Fibroblast of the aortic adventitia (primary cell): ENCODE results near the gene KRT80. TPM values are rescaled to one million over a fixed set of nuclear protein-coding genes. Genes with fewer than 3 reads are reported as not detected.

Experiments used
- DNase-seq: peaks from one replicate; pipeline ENCODE4 v3.0.0-alpha.2; 2010; ENCODE audit warnings: low read depth
- H3K4me3 ChIP-seq: 2 replicates; pipeline ENCODE4 v1.5.1; 2011; ENCODE audit warnings: low read depth, mild to moderate bottlenecking, control low read depth, low read length, moderate library complexity
- CTCF ChIP-seq: IDR thresholded peaks from 2 replicates; pipeline ENCODE4 v1.5.1; 2011; ENCODE audit warnings: mild to moderate bottlenecking, low read length, control low read depth, inconsistent platforms; ENCODE audit not compliant: insufficient read depth
- total RNA-seq: library from RNA; depleted of rRNA; stranded (reverse); fragments of >200 nt; gene quantifications from 2 replicates; pipeline ENCODE4 v1.2.3, GENCODE V29; 2012; ENCODE audit warnings: low replicate concordance

The KRT80 gene
- total RNA-seq, 1 donor, result 0.36 TPM

- TF ChIP-seq CTCF, result no peak
- no peak overlapping the region for H3K4me3 ChIP-seq
- DNase-seq, result no peak
These were observed 12.8 kb downstream of the KRT80 start for GRCh38 chr12:52178984-52179383.

GRCh38 chr12:52178443-52178842 lies 13.4 kb downstream of the KRT80 start:
- no peak overlapping the region for H3K4me3 ChIP-seq
- no peak for TF ChIP-seq CTCF
- no peak for DNase-seq

GRCh38 chr12:52175371-52176350 lies 16.2 kb downstream of the KRT80 start:
- H3K4me3 ChIP-seq, result no peak overlapping the region
- no peak for DNase-seq
- peak; percentile 24 for TF ChIP-seq CTCF

GRCh38 chr12:52173526-52173925 lies 18.3 kb downstream of the KRT80 start:
- DNase-seq, result no peak
- H3K4me3 ChIP-seq, result no peak overlapping the region
- no peak for TF ChIP-seq CTCF

- no peak for TF ChIP-seq CTCF
- no peak overlapping the region for H3K4me3 ChIP-seq
- no peak for DNase-seq
These were observed 18.9 kb downstream of the KRT80 start for GRCh38 chr12:52172956-52173355.

GRCh38 chr12:52171950-52172512 lies 19.8 kb downstream of the KRT80 start:
- DNase-seq, result peak; percentile 51
- peak; percentile 35 for TF ChIP-seq CTCF

More at GRCh38 chr12:52171950-52172512, 19.8 kb downstream of the KRT80 start:
- no peak overlapping the region for H3K4me3 ChIP-seq
